Activated CD8-positive, alpha-beta T cell treated with anti-CD3 and anti-CD28 coated beads, Interleukin-2, amount 10 ng/mL, durations not matched to agents 7 days and 5 days (primary cell): Measurements from ENCODE around the gene VTI1A. TPM values are rescaled to one million over a fixed set of nuclear protein-coding genes. Genes with fewer than 3 reads are reported as not detected.
"Not testable (repeated sequence)": the region's sequence is repeated elsewhere in the genome, so short reads cannot be mapped to it uniquely, and the experiment has no call there.

Experiments used
- ATAC-seq: fragments of 150-1000 bp; cut with Tn5 transposase; one replicate; pipeline ENCODE4 v1.10.0; 2021; ENCODE audit warnings: moderate library complexity
- CTCF ChIA-PET: fragments of 350-600 bp; sonication (Branson Sonifier 250); formaldehyde crosslinking; loops from one replicate; lab custom pipeline; 2021; ENCODE audit warnings: antibody characterized with exemption; lab: Charles Lee
- POLR2A ChIA-PET: fragments of 350-600 bp; sonication (Branson Sonifier 250); formaldehyde crosslinking; loops from one replicate; lab custom pipeline; 2021; ENCODE audit warnings: antibody characterized with exemption; lab: Charles Lee
- DNase-seq: peaks from one replicate; pipeline ENCODE4 v3.0.0-alpha.2; 2020
- H3K27ac Mint-ChIP-seq: one replicate; pipeline ENCODE4 v1.8.0; 2021; ENCODE audit warnings: mild to moderate bottlenecking, mixed read lengths
- H3K27me3 Mint-ChIP-seq: one replicate; pipeline ENCODE4 v1.8.0; 2021; ENCODE audit warnings: low read depth, mixed read lengths
- H3K36me3 Mint-ChIP-seq: one replicate; pipeline ENCODE4 v1.8.0; 2021; ENCODE audit warnings: low read depth, mixed read lengths
- H3K4me1 Mint-ChIP-seq: one replicate; pipeline ENCODE4 v1.8.0; 2021; ENCODE audit warnings: low read depth, mixed read lengths
- H3K4me3 Mint-ChIP-seq: one replicate; pipeline ENCODE4 v1.8.0; 2021; ENCODE audit warnings: mild to moderate bottlenecking, mixed read lengths
- H3K9me3 Mint-ChIP-seq: one replicate; pipeline ENCODE4 v1.8.0; 2022; ENCODE audit warnings: mixed read lengths; ENCODE audit not compliant: insufficient read depth
- total RNA-seq, 2 experiments: library from RNA; stranded (reverse); gene quantifications; one replicate each; pipeline ENCODE4 v1.2.3, GENCODE V29; 2021

The VTI1A gene
- total RNA-seq, 2 experiments from 2014 or later, result 40.2 to 43.7 TPM

GRCh38 chr10:112526906-112527305 is 79.9 kb downstream of the VTI1A start:
- peaks cover 4% of the 10 kb centered on the region for H3K9me3 Mint-ChIP-seq
- H3K27me3 Mint-ChIP-seq, result no peaks in the 10 kb centered on the region
- ATAC-seq (no peak), DNase-seq (no peak)
- H3K27ac Mint-ChIP-seq, result no peak overlapping the region
- no peak overlapping the region for H3K4me3 Mint-ChIP-seq
- ChIA-PET CTCF (interaction anchor here (1.4 to 1.8 kb wide), 2 partner anchors 51 to 55 kb away, joined by 5 to 6 read pairs; no protein-coding TSS in a partner anchor), POLR2A (no interaction called here)
- H3K4me1 Mint-ChIP-seq, result peaks cover 22% of the 10 kb centered on the region
- H3K36me3 Mint-ChIP-seq, result peaks cover 17% of the 10 kb centered on the region

- POLR2A ChIA-PET, result no interaction called here
- Mint-ChIP-seq H3K4me1 (peaks cover 31% of the 10 kb centered on the region), H3K4me3 (no peak overlapping the region), H3K36me3 (peaks cover 21% of the 10 kb centered on the region), H3K27me3 (no peaks in the 10 kb centered on the region), H3K9me3 (peaks cover 4% of the 10 kb centered on the region), H3K27ac (no peak overlapping the region)
- CTCF ChIA-PET, result interaction anchor here (1.2 kb wide), 1 partner anchor 56 kb away, joined by 3 read pairs; no protein-coding TSS in a partner anchor
- no peak for ATAC-seq
- DNase-seq, result no peak
Measured at GRCh38 chr10:112528235-112528634, 81.2 kb downstream of the VTI1A start.

- peaks cover 4% of the 10 kb centered on the region for H3K9me3 Mint-ChIP-seq
- CTCF ChIA-PET, result interaction anchor here (1.3 kb wide), 1 partner anchor 55 kb away, joined by 3 read pairs; no protein-coding TSS in a partner anchor
- no peak overlapping the region for H3K27ac Mint-ChIP-seq
- H3K27me3 Mint-ChIP-seq, result no peaks in the 10 kb centered on the region
- H3K4me3 Mint-ChIP-seq, result no peak overlapping the region
- no peak for ATAC-seq
- H3K4me1 Mint-ChIP-seq, result peaks cover 30% of the 10 kb centered on the region
- POLR2A ChIA-PET, result interaction anchor here (1.0 kb wide), 1 partner anchor 84 kb away, joined by 3 read pairs; the partner anchor contains the start of genes VTI1A and ZDHHC6
- H3K36me3 Mint-ChIP-seq, result peaks cover 27% of the 10 kb centered on the region
- DNase-seq, result no peak
Measured at GRCh38 chr10:112531421-112531820, 84.4 kb downstream of the VTI1A start.

GRCh38 chr10:112532189-112532588 is 85.2 kb downstream of the VTI1A start:
- POLR2A ChIA-PET, result interaction anchor here (1.0 kb wide), 1 partner anchor 85 kb away, joined by 3 read pairs; the partner anchor contains the start of genes VTI1A and ZDHHC6
- Mint-ChIP-seq H3K9me3 (peaks cover 4% of the 10 kb centered on the region), H3K4me1 (peaks cover 30% of the 10 kb centered on the region), H3K27me3 (no peaks in the 10 kb centered on the region), H3K27ac (no peak overlapping the region), H3K4me3 (peak overlapping the region; percentile 53), H3K36me3 (peaks cover 26% of the 10 kb centered on the region)
- DNase-seq, result peak; percentile 28
- CTCF ChIA-PET, result interaction anchor here (1.0 to 1.3 kb wide), 3 partner anchors 23 to 1031 kb away, joined by 3 read pairs; no protein-coding TSS in a partner anchor
- peak; percentile 82 for ATAC-seq

- DNase-seq (no peak), ATAC-seq (no peak)
- peaks cover 30% of the 10 kb centered on the region for H3K4me1 Mint-ChIP-seq
- ChIA-PET CTCF (interaction anchor here (0.5 to 1.2 kb wide), 3 partner anchors 24 to 1030 kb away, joined by 3 read pairs; no protein-coding TSS in a partner anchor), POLR2A (no interaction called here)
- H3K9me3 Mint-ChIP-seq, result peaks cover 4% of the 10 kb centered on the region
- H3K36me3 Mint-ChIP-seq, result peaks cover 26% of the 10 kb centered on the region
- H3K27me3 Mint-ChIP-seq, result no peaks in the 10 kb centered on the region
- no peak overlapping the region for H3K4me3 Mint-ChIP-seq
- H3K27ac Mint-ChIP-seq, result no peak overlapping the region
Measured at GRCh38 chr10:112532956-112533355, 85.9 kb downstream of the VTI1A start.

- CTCF ChIA-PET, result interaction anchor here (0.7 kb wide), 1 partner anchor 59 kb away, joined by 3 read pairs; no protein-coding TSS in a partner anchor
- H3K4me3 Mint-ChIP-seq, result no peak overlapping the region
- peaks cover 29% of the 10 kb centered on the region for H3K36me3 Mint-ChIP-seq
- H3K4me1 Mint-ChIP-seq, result peaks cover 30% of the 10 kb centered on the region
- no peaks in the 10 kb centered on the region for H3K27me3 Mint-ChIP-seq
- no peak for ATAC-seq
- no peak overlapping the region for H3K27ac Mint-ChIP-seq
- DNase-seq, result no peak
- POLR2A ChIA-PET, result no interaction called here
- peaks cover 4% of the 10 kb centered on the region for H3K9me3 Mint-ChIP-seq
Measured at GRCh38 chr10:112533916-112534315, 86.9 kb downstream of the VTI1A start.

- ChIA-PET POLR2A (interaction anchor here (0.9 to 1.2 kb wide), 2 partner anchors 9 to 89 kb away, joined by 3 to 4 read pairs; partner anchors contain the start of genes VTI1A and ZDHHC6), CTCF (interaction anchor here (1.0 to 1.7 kb wide), 2 partner anchors 10 to 63 kb away, joined by 3 to 4 read pairs; no protein-coding TSS in a partner anchor)
- H3K27ac Mint-ChIP-seq, result peak overlapping the region; percentile 11
- no peak for DNase-seq
- H3K4me1 Mint-ChIP-seq, result peaks cover 28% of the 10 kb centered on the region
- ATAC-seq, result peak; percentile 20
- H3K4me3 Mint-ChIP-seq, result no peak overlapping the region
- peaks cover 2% of the 10 kb centered on the region for H3K9me3 Mint-ChIP-seq
- peaks cover 39% of the 10 kb centered on the region for H3K36me3 Mint-ChIP-seq
- no peaks in the 10 kb centered on the region for H3K27me3 Mint-ChIP-seq
Measured at GRCh38 chr10:112535531-112535951, 88.5 kb downstream of the VTI1A start.

GRCh38 chr10:112536663-112537062 is 89.6 kb downstream of the VTI1A start:
- POLR2A ChIA-PET, result interaction anchor here (0.9 to 1.2 kb wide), 2 partner anchors 8 to 90 kb away, joined by 3 to 4 read pairs; partner anchors contain the start of genes VTI1A and ZDHHC6
- H3K4me3 Mint-ChIP-seq, result no peak overlapping the region
- ATAC-seq (no peak), DNase-seq (no peak)
- CTCF ChIA-PET, result interaction anchor here (0.7 kb wide), 1 partner anchor 13 kb away, joined by 3 read pairs; no protein-coding TSS in a partner anchor
- no peak overlapping the region for H3K27ac Mint-ChIP-seq
- H3K9me3 Mint-ChIP-seq, result no peaks in the 10 kb centered on the region
- no peaks in the 10 kb centered on the region for H3K27me3 Mint-ChIP-seq
- peaks cover 17% of the 10 kb centered on the region for H3K4me1 Mint-ChIP-seq
- peaks cover 33% of the 10 kb centered on the region for H3K36me3 Mint-ChIP-seq

- H3K36me3 Mint-ChIP-seq, result peaks cover 41% of the 10 kb centered on the region
- DNase-seq (no peak), ATAC-seq (no peak)
- ChIA-PET POLR2A (no interaction called here), CTCF (no interaction called here)
- H3K27ac Mint-ChIP-seq, result no peak overlapping the region
- H3K27me3 Mint-ChIP-seq, result no peaks in the 10 kb centered on the region
- peaks cover 7% of the 10 kb centered on the region for H3K4me1 Mint-ChIP-seq
- no peaks in the 10 kb centered on the region for H3K9me3 Mint-ChIP-seq
- no peak overlapping the region for H3K4me3 Mint-ChIP-seq
Measured at GRCh38 chr10:112538168-112538567, 91.2 kb downstream of the VTI1A start.

GRCh38 chr10:112539340-112539739 is 92.3 kb downstream of the VTI1A start:
- ATAC-seq (no peak), DNase-seq (no peak)

GRCh38 chr10:112542823-112543222 is 95.8 kb downstream of the VTI1A start:
- POLR2A ChIA-PET, H3K9me3 Mint-ChIP-seq, H3K4me3 Mint-ChIP-seq, H3K4me1 Mint-ChIP-seq, ATAC-seq, DNase-seq, CTCF ChIA-PET, H3K27ac Mint-ChIP-seq, H3K27me3 Mint-ChIP-seq: not testable (repeated sequence)
- H3K36me3 Mint-ChIP-seq, result peaks cover 37% of the 10 kb centered on the region

More at GRCh38 chr10:112539340-112539739, 92.3 kb downstream of the VTI1A start:
- peaks cover 37% of the 10 kb centered on the region for H3K36me3 Mint-ChIP-seq
- H3K4me1 Mint-ChIP-seq, result peaks cover 6% of the 10 kb centered on the region
- H3K27me3 Mint-ChIP-seq, result no peaks in the 10 kb centered on the region
- ChIA-PET POLR2A (no interaction called here), CTCF (interaction anchor here (0.5 kb wide), 1 partner anchor 1292 kb away, joined by 3 read pairs; no protein-coding TSS in a partner anchor)
- no peaks in the 10 kb centered on the region for H3K9me3 Mint-ChIP-seq
- H3K4me3 Mint-ChIP-seq, result no peak overlapping the region
- no peak overlapping the region for H3K27ac Mint-ChIP-seq

- ChIA-PET POLR2A (no interaction called here), CTCF (no interaction called here)
- DNase-seq (no peak), ATAC-seq (no peak)
- no peaks in the 10 kb centered on the region for H3K9me3 Mint-ChIP-seq
- no peaks in the 10 kb centered on the region for H3K4me1 Mint-ChIP-seq
- no peak overlapping the region for H3K27ac Mint-ChIP-seq
- H3K4me3 Mint-ChIP-seq, result no peak overlapping the region
- peaks cover 17% of the 10 kb centered on the region for H3K36me3 Mint-ChIP-seq
- H3K27me3 Mint-ChIP-seq, result no peaks in the 10 kb centered on the region
Measured at GRCh38 chr10:112546474-112546873, 99.5 kb downstream of the VTI1A start.
